Skeletal muscle satellite cell (primary cell): Measurements from ENCODE around the gene WNT3A.

ENCODE experiments used
- H3K27me3 ChIP-seq: 2 replicates; pipeline ENCODE4 v1.7.0; 2013; ENCODE audit warnings: low read length; ENCODE audit not compliant: control insufficient read depth, insufficient read depth
- H3K36me3 ChIP-seq: 2 replicates; pipeline ENCODE4 v1.7.0; 2013; ENCODE audit warnings: mild to moderate bottlenecking, control low read depth, low read length; ENCODE audit not compliant: insufficient read depth
- H3K4me1 ChIP-seq: 2 replicates; pipeline ENCODE4 v1.7.0; 2013; ENCODE audit warnings: low read length; ENCODE audit not compliant: control insufficient read depth, insufficient read depth
- H3K4me2 ChIP-seq: 2 replicates; pipeline ENCODE4 v1.7.0; 2013; ENCODE audit warnings: mild to moderate bottlenecking, low read length
- H3K4me3 ChIP-seq: 2 replicates; pipeline ENCODE4 v1.7.0; 2013; ENCODE audit warnings: low read length
- H3K9ac ChIP-seq: 2 replicates; pipeline ENCODE4 v1.7.0; 2013; ENCODE audit warnings: mild to moderate bottlenecking, low read depth, low read length, moderate library complexity
- H3K9me3 ChIP-seq: replicated peaks from 2 replicates; pipeline ENCODE4 v1.7.0; 2013; ENCODE audit warnings: mild to moderate bottlenecking, control low read depth, low read length

WNT3A gene

GRCh38 chr1:228098323-228098931, 91.6 kb downstream of the WNT3A start:
- no peak overlapping the region for H3K4me2 ChIP-seq
- no peak overlapping the region for H3K9ac ChIP-seq
- H3K36me3 ChIP-seq = peaks cover 69% of the 10 kb centered on the region
- H3K9me3 ChIP-seq = peaks cover 9% of the 10 kb centered on the region
- H3K27me3 ChIP-seq = no peaks in the 10 kb centered on the region
- H3K4me3 ChIP-seq = no peak overlapping the region
- H3K4me1 ChIP-seq = peaks cover 6% of the 10 kb centered on the region

- Histone ChIP-seq H3K36me3 (peaks cover 61% of the 10 kb centered on the region), H3K4me2 (no peak overlapping the region), H3K4me1 (peaks cover 15% of the 10 kb centered on the region), H3K27me3 (no peaks in the 10 kb centered on the region), H3K4me3 (no peak overlapping the region), H3K9me3 (peaks cover 7% of the 10 kb centered on the region), H3K9ac (no peak overlapping the region)
Measured at GRCh38 chr1:228099331-228099732, 92.5 kb downstream of the WNT3A start.

DNA sequence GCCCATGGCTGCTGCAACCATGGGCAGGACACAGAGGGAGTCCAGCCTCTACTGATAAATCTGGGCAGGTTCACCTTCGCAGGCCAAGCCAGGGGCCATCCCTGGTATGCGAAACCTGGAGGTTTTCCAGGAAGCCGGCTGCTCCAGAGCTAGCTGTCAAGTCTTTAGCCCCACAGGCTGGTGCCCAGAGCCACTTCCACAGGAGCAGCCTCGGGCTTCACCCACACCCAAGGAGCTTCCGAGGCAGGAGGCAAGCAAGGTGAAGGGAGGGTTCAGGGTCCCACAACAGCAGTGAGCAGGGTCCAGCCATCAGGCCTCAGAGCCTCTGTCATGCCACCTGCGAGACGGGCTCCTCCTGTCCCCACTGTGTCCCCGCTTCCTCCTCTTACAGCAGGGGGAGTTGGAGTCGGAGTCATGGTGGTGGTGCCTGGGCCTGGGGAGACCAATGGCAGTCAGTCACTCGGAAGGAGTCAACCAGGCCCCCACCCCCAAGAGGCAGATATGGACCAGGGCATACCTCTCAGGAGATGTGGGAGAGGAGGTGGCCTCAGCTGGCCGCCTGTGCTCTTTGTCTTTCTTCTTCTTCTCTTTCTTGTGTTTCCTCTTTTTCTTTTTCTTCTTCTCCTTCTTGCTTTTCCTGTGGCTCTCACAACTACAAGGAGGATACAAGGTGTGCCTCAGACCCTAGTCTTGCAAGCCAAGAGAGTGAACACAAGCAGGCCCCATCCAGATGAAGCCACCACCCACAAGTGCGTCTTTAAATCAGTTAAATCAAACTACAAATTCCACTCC, 94.2 kb downstream of the WNT3A start:
- Histone ChIP-seq H3K9ac (no peak overlapping the region), H3K4me2 (peak overlapping the region; percentile 96), H3K27me3 (no peaks in the 10 kb centered on the region), H3K4me3 (peak overlapping the region; percentile 95), H3K4me1 (peaks cover 15% of the 10 kb centered on the region), H3K36me3 (peaks cover 50% of the 10 kb centered on the region), H3K9me3 (no peaks in the 10 kb centered on the region)

GRCh38 chr1:228101614-228101993, 94.8 kb downstream of the WNT3A start:
- Histone ChIP-seq H3K4me1 (peaks cover 15% of the 10 kb centered on the region), H3K4me3 (peak overlapping the region; percentile 95), H3K4me2 (peak overlapping the region; percentile 96), H3K36me3 (peaks cover 49% of the 10 kb centered on the region), H3K9me3 (no peaks in the 10 kb centered on the region), H3K9ac (peak overlapping the region; percentile 82), H3K27me3 (no peaks in the 10 kb centered on the region)

GRCh38 chr1:228101994-228102790, 95.4 kb downstream of the WNT3A start:
- H3K4me2 ChIP-seq = peak overlapping the region; percentile 96
- H3K27me3 ChIP-seq = no peaks in the 10 kb centered on the region
- H3K4me1 ChIP-seq = peaks cover 15% of the 10 kb centered on the region
- H3K9me3 ChIP-seq = no peaks in the 10 kb centered on the region
- peak overlapping the region; percentile 82 for H3K9ac ChIP-seq
- peak overlapping the region; percentile 95 for H3K4me3 ChIP-seq
- peaks cover 47% of the 10 kb centered on the region for H3K36me3 ChIP-seq

- peak within 1 kb of the TSS; percentile 95 for H3K4me3 ChIP-seq
- H3K4me2 ChIP-seq = peak within 1 kb of the TSS; percentile 96
- H3K27me3 ChIP-seq = no peaks in the 10 kb centered on the region
- peaks cover 15% of the 10 kb centered on the region for H3K4me1 ChIP-seq
- H3K9ac ChIP-seq = peak within 1 kb of the TSS; percentile 82
- H3K9me3 ChIP-seq = no peaks in the 10 kb centered on the region
- H3K36me3 ChIP-seq = peaks cover 39% of the 10 kb centered on the region
Measured at GRCh38 chr1:228102791-228103620, 96.2 kb downstream of the WNT3A start, which contains the start of gene C1orf35. Gene C1orf35 (minus strand): TSS chr1:228103325. CDS start chr1:228103227, 98 bp downstream.

- no peak overlapping the region for H3K9ac ChIP-seq
- peaks cover 22% of the 10 kb centered on the region for H3K4me1 ChIP-seq
- H3K36me3 ChIP-seq = peaks cover 22% of the 10 kb centered on the region
- no peak overlapping the region for H3K4me2 ChIP-seq
- no peaks in the 10 kb centered on the region for H3K27me3 ChIP-seq
- H3K4me3 ChIP-seq = no peak overlapping the region
- no peaks in the 10 kb centered on the region for H3K9me3 ChIP-seq
Measured at GRCh38 chr1:228104526-228105269, 97.9 kb downstream of the WNT3A start.

GRCh38 chr1:228105270-228105995, 98.6 kb downstream of the WNT3A start:
- no peak overlapping the region for H3K4me2 ChIP-seq
- peaks cover 25% of the 10 kb centered on the region for H3K4me1 ChIP-seq
- no peaks in the 10 kb centered on the region for H3K27me3 ChIP-seq
- H3K36me3 ChIP-seq = peaks cover 14% of the 10 kb centered on the region
- H3K4me3 ChIP-seq = no peak overlapping the region
- H3K9ac ChIP-seq = no peak overlapping the region
- H3K9me3 ChIP-seq = no peaks in the 10 kb centered on the region

- H3K4me2 ChIP-seq = no peak overlapping the region
- H3K4me3 ChIP-seq = no peak overlapping the region
- no peak overlapping the region for H3K9ac ChIP-seq
- H3K27me3 ChIP-seq = no peaks in the 10 kb centered on the region
- H3K36me3 ChIP-seq = peaks cover 7% of the 10 kb centered on the region
- no peaks in the 10 kb centered on the region for H3K9me3 ChIP-seq
- peaks cover 25% of the 10 kb centered on the region for H3K4me1 ChIP-seq
Measured at GRCh38 chr1:228105996-228106799, 99.4 kb downstream of the WNT3A start.
